WERI-Rb-1 (cell line): Measurements from ENCODE around the gene SORCS2.

Experiments used
- DNase-seq: peaks from one replicate; pipeline ENCODE4 v3.0.0-alpha.2; 2020
- H3K27ac ChIP-seq: fragments of 250-450 bp; sonication (Bioruptor Pico); 2 replicates; pipeline ENCODE4 v1.5.1; 2020; ENCODE audit warnings: mild to moderate bottlenecking, moderate library complexity
- H3K27me3 ChIP-seq: fragments of 250-450 bp; sonication (Bioruptor Pico); 2 replicates; pipeline ENCODE4 v1.5.1; 2021; ENCODE audit warnings: mild to moderate bottlenecking, low read depth, moderate library complexity; ENCODE audit not compliant: insufficient read depth, severe bottlenecking
- H3K36me3 ChIP-seq: fragments of 250-450 bp; sonication (Bioruptor Pico); 2 replicates; pipeline ENCODE4 v1.5.1; 2020; ENCODE audit warnings: mild to moderate bottlenecking, moderate library complexity
- H3K4me3 ChIP-seq: 2 replicates; pipeline ENCODE4 v1.5.1; 2011; ENCODE audit warnings: low read depth, mild to moderate bottlenecking, control low read depth, low read length
- H3K9me3 ChIP-seq: fragments of 250-450 bp; sonication (Bioruptor Pico); 2 replicates; pipeline ENCODE4 v1.5.1; 2021; ENCODE audit warnings: mild to moderate bottlenecking, moderate library complexity; ENCODE audit not compliant: severe bottlenecking
- CTCF ChIP-seq: IDR thresholded peaks from 2 replicates; pipeline ENCODE4 v1.5.1; 2011; ENCODE audit warnings: low read depth, mild to moderate bottlenecking, control low read depth, inconsistent platforms, low read length

Gene SORCS2

GRCh38 chr4:7319024-7319423 is 126.7 kb downstream of the SORCS2 start:
- H3K27me3 ChIP-seq = no peaks in the 10 kb centered on the region
- H3K4me3 ChIP-seq = no peak overlapping the region
- peaks cover 8% of the 10 kb centered on the region for H3K9me3 ChIP-seq
- no peak overlapping the region for H3K27ac ChIP-seq
- H3K36me3 ChIP-seq = peaks cover 22% of the 10 kb centered on the region
- no peak for TF ChIP-seq CTCF
- no peak for DNase-seq

GRCh38 chr4:7320206-7320797 is 128.0 kb downstream of the SORCS2 start:
- TF ChIP-seq CTCF = no peak

GRCh38 chr4:7322166-7322991 is 130.0 kb downstream of the SORCS2 start:
- Histone ChIP-seq H3K36me3 (peaks cover 22% of the 10 kb centered on the region), H3K4me3 (no peak overlapping the region), H3K9me3 (peaks cover 8% of the 10 kb centered on the region), H3K27ac (peak overlapping the region; percentile 81), H3K27me3 (no peaks in the 10 kb centered on the region)
- DNase-seq = peak; percentile 91
- TF ChIP-seq CTCF = no peak

More at GRCh38 chr4:7320206-7320797, 128.0 kb downstream of the SORCS2 start:
- DNase-seq = peak; percentile 84
- Histone ChIP-seq H3K27ac (peak overlapping the region; percentile 81), H3K27me3 (no peaks in the 10 kb centered on the region), H3K4me3 (no peak overlapping the region), H3K36me3 (peaks cover 22% of the 10 kb centered on the region), H3K9me3 (peaks cover 8% of the 10 kb centered on the region)

GRCh38 chr4:7323461-7323871 is 131.1 kb downstream of the SORCS2 start:
- peaks cover 14% of the 10 kb centered on the region for H3K36me3 ChIP-seq
- H3K4me3 ChIP-seq = no peak overlapping the region
- peak overlapping the region; percentile 81 for H3K27ac ChIP-seq
- DNase-seq = no peak
- TF ChIP-seq CTCF = no peak
- no peaks in the 10 kb centered on the region for H3K27me3 ChIP-seq
- peaks cover 6% of the 10 kb centered on the region for H3K9me3 ChIP-seq

GRCh38 chr4:7323872-7324650 is 131.7 kb downstream of the SORCS2 start:
- DNase-seq = peak; percentile 96
- no peaks in the 10 kb centered on the region for H3K27me3 ChIP-seq
- TF ChIP-seq CTCF = 0 out of 2 replicates have a peak, but pooled peaks have one; percentile 11

More at GRCh38 chr4:7323872-7324650, 131.7 kb downstream of the SORCS2 start:
- peaks cover 14% of the 10 kb centered on the region for H3K36me3 ChIP-seq
- H3K27ac ChIP-seq = peak overlapping the region; percentile 81
- peaks cover 2% of the 10 kb centered on the region for H3K9me3 ChIP-seq
- H3K4me3 ChIP-seq = no peak overlapping the region
